NCI-H748 treated with DMSO at 0.1 percent for 48 hours (cell line): ENCODE data around the gene AMZ1.

Experiments used
- DNase-seq: peaks from one replicate; lab custom pipeline; 2025; lab: John Stamatoyannopoulos, UW

The AMZ1 gene

GRCh38 chr7:2687881-2688318 lies at the start of gene AMZ1:
Gene AMZ1 (plus strand): TSS chr7:2688202. CDS start chr7:2700452, 12,250 bp downstream.
- DNase-seq = no peak

GRCh38 chr7:2638224-2638991 lies 49.6 kb upstream of the AMZ1 start:
- DNase-seq = no peak

- no peak for DNase-seq
Measured at GRCh38 chr7:2639181-2639681, 48.8 kb upstream of the AMZ1 start.

GRCh38 chr7:2639695-2640481 lies 48.1 kb upstream of the AMZ1 start:
- no peak for DNase-seq

GRCh38 chr7:2640482-2640830 lies 47.5 kb upstream of the AMZ1 start:
- no peak for DNase-seq

GRCh38 chr7:2640846-2641316 lies 47.1 kb upstream of the AMZ1 start:
- no peak for DNase-seq

- no peak for DNase-seq
Measured at GRCh38 chr7:2641406-2642393, 46.3 kb upstream of the AMZ1 start.

- no peak for DNase-seq
Measured at GRCh38 chr7:2643386-2644219, 44.4 kb upstream of the AMZ1 start.

GRCh38 chr7:2644220-2644561 lies 43.8 kb upstream of the AMZ1 start:
- no peak for DNase-seq

- no peak for DNase-seq
Measured at GRCh38 chr7:2644562-2645273, 43.3 kb upstream of the AMZ1 start.

- no peak for DNase-seq
Measured at GRCh38 chr7:2645274-2645868, 42.6 kb upstream of the AMZ1 start.

GRCh38 chr7:2646336-2646679 lies 41.7 kb upstream of the AMZ1 start:
- DNase-seq = no peak

- no peak for DNase-seq
Measured at GRCh38 chr7:2646680-2647571, 41.1 kb upstream of the AMZ1 start.

- DNase-seq = no peak
Measured at GRCh38 chr7:2647594-2648172, 40.3 kb upstream of the AMZ1 start.

GRCh38 chr7:2649139-2649838 lies 38.7 kb upstream of the AMZ1 start:
- DNase-seq = no peak

- no peak for DNase-seq
Measured at GRCh38 chr7:2649991-2650390, 38.0 kb upstream of the AMZ1 start.

GRCh38 chr7:2650451-2650850 lies 37.6 kb upstream of the AMZ1 start:
- DNase-seq = no peak

- DNase-seq = no peak
Measured at GRCh38 chr7:2651336-2651735, 36.7 kb upstream of the AMZ1 start.
